ENCODE data around the gene IL27RA.

DNA sequence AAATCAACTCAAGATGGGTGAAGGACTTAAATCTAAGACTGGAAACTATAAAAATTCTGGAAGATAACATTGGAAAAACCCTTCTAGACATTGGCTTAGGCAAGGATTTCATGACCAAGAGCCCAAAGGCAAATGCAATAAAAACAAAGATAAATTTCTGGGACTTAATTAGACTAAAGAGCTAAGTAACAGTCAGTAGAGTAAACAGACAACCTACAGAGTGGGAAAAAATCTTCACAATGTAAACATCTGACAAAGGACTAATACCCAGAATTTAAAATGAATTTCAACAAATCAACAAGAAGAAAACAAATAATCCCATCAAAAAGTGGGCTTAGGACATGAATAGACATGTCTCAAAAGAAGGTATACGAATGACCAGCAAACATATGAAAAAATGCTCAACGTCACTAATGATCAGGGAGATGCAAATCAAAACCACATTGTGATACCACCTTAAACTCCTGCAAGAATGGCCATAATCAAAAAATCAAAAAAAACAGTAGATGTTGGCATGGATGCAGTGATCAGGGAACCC is 19.1 kb upstream of the IL27RA start:
- TF ChIP-seq, protein P1, sequence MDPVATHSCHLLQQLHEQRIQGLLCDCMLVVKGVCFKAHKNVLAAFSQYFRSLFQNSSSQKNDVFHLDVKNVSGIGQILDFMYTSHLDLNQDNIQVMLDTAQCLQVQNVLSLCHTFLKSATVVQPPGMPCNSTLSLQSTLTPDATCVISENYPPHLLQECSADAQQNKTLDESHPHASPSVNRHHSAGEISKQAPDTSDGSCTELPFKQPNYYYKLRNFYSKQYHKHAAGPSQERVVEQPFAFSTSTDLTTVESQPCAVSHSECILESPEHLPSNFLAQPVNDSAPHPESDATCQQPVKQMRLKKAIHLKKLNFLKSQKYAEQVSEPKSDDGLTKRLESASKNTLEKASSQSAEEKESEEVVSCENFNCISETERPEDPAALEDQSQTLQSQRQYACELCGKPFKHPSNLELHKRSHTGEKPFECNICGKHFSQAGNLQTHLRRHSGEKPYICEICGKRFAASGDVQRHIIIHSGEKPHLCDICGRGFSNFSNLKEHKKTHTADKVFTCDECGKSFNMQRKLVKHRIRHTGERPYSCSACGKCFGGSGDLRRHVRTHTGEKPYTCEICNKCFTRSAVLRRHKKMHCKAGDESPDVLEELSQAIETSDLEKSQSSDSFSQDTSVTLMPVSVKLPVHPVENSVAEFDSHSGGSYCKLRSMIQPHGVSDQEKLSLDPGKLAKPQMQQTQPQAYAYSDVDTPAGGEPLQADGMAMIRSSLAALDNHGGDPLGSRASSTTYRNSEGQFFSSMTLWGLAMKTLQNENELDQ (tag by site-specific recombination; IDR thresholded peaks at IDR 0.05; ENCODE audit: low read depth): no peak
- TF ChIP-seq, protein P2, sequence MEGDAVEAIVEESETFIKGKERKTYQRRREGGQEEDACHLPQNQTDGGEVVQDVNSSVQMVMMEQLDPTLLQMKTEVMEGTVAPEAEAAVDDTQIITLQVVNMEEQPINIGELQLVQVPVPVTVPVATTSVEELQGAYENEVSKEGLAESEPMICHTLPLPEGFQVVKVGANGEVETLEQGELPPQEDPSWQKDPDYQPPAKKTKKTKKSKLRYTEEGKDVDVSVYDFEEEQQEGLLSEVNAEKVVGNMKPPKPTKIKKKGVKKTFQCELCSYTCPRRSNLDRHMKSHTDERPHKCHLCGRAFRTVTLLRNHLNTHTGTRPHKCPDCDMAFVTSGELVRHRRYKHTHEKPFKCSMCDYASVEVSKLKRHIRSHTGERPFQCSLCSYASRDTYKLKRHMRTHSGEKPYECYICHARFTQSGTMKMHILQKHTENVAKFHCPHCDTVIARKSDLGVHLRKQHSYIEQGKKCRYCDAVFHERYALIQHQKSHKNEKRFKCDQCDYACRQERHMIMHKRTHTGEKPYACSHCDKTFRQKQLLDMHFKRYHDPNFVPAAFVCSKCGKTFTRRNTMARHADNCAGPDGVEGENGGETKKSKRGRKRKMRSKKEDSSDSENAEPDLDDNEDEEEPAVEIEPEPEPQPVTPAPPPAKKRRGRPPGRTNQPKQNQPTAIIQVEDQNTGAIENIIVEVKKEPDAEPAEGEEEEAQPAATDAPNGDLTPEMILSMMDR (tag by site-specific recombination; IDR thresholded peaks at IDR 0.05): no peak
- no peak for TF ChIP-seq ZNF175 (tag by site-specific recombination; IDR thresholded peaks at IDR 0.05)
- TF ChIP-seq SETDB1 (IDR thresholded peaks at IDR 0.05; ENCODE audit: insufficient read length, low read length): no peak
- no peak for TF ChIP-seq ZNF549 (tag by site-specific recombination; IDR thresholded peaks at IDR 0.05)
- TF ChIP-seq, protein P3, sequence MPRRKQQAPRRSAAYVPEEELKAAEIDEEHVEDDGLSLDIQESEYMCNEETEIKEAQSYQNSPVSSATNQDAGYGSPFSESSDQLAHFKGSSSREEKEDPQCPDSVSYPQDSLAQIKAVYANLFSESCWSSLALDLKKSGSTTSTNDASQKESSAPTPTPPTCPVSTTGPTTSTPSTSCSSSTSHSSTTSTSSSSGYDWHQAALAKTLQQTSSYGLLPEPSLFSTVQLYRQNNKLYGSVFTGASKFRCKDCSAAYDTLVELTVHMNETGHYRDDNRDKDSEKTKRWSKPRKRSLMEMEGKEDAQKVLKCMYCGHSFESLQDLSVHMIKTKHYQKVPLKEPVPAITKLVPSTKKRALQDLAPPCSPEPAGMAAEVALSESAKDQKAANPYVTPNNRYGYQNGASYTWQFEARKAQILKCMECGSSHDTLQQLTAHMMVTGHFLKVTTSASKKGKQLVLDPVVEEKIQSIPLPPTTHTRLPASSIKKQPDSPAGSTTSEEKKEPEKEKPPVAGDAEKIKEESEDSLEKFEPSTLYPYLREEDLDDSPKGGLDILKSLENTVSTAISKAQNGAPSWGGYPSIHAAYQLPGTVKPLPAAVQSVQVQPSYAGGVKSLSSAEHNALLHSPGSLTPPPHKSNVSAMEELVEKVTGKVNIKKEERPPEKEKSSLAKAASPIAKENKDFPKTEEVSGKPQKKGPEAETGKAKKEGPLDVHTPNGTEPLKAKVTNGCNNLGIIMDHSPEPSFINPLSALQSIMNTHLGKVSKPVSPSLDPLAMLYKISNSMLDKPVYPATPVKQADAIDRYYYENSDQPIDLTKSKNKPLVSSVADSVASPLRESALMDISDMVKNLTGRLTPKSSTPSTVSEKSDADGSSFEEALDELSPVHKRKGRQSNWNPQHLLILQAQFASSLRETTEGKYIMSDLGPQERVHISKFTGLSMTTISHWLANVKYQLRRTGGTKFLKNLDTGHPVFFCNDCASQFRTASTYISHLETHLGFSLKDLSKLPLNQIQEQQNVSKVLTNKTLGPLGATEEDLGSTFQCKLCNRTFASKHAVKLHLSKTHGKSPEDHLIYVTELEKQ (tag by site-specific recombination; IDR thresholded peaks at IDR 0.05; ENCODE audit: borderline replicate concordance): no peak
- no peak for TF ChIP-seq ZNF510 (tag by site-specific recombination; IDR thresholded peaks at IDR 0.05; ENCODE audit: insufficient replicate concordance)
- TF ChIP-seq, protein P4, sequence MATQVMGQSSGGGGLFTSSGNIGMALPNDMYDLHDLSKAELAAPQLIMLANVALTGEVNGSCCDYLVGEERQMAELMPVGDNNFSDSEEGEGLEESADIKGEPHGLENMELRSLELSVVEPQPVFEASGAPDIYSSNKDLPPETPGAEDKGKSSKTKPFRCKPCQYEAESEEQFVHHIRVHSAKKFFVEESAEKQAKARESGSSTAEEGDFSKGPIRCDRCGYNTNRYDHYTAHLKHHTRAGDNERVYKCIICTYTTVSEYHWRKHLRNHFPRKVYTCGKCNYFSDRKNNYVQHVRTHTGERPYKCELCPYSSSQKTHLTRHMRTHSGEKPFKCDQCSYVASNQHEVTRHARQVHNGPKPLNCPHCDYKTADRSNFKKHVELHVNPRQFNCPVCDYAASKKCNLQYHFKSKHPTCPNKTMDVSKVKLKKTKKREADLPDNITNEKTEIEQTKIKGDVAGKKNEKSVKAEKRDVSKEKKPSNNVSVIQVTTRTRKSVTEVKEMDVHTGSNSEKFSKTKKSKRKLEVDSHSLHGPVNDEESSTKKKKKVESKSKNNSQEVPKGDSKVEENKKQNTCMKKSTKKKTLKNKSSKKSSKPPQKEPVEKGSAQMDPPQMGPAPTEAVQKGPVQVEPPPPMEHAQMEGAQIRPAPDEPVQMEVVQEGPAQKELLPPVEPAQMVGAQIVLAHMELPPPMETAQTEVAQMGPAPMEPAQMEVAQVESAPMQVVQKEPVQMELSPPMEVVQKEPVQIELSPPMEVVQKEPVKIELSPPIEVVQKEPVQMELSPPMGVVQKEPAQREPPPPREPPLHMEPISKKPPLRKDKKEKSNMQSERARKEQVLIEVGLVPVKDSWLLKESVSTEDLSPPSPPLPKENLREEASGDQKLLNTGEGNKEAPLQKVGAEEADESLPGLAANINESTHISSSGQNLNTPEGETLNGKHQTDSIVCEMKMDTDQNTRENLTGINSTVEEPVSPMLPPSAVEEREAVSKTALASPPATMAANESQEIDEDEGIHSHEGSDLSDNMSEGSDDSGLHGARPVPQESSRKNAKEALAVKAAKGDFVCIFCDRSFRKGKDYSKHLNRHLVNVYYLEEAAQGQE (tag by site-specific recombination; IDR thresholded peaks at IDR 0.05): no peak
- TF ChIP-seq ZNF341 (tag by site-specific recombination; IDR thresholded peaks at IDR 0.05; ENCODE audit: low read depth): no peak
- TF ChIP-seq MYNN (tag by site-specific recombination; IDR thresholded peaks at IDR 0.05; ENCODE audit: borderline replicate concordance): no peak

Measured in HEK293 (cell line).